HG03039 (cell line): Measurements from ENCODE around the gene TMEM9.

Experiments
- ATAC-seq: cut with Tn5 transposase; IDR thresholded peaks from one replicate; pipeline ENCODE4 v1.9.1; 2021; ENCODE audit warnings: mild to moderate bottlenecking, moderate library complexity; ENCODE audit not compliant: unreplicated experiment

TMEM9 gene

GRCh38 chr1:201131398-201131797 lies 22.9 kb downstream of the TMEM9 start:
- no peak for ATAC-seq

GRCh38 chr1:201128962-201129361 lies 25.3 kb downstream of the TMEM9 start:
- no peak for ATAC-seq

GRCh38 chr1:201128476-201128875 lies 25.8 kb downstream of the TMEM9 start:
- ATAC-seq = no peak

GRCh38 chr1:201127755-201128455 lies 26.4 kb downstream of the TMEM9 start:
- no peak for ATAC-seq

GRCh38 chr1:201126832-201127754 lies 27.2 kb downstream of the TMEM9 start, which contains the start of gene ASCL5:
Gene ASCL5, minus strand, starts transcription at chr1:201127184. Its CDS starts 11,812 bp downstream, at chr1:201115372.
- no peak for ATAC-seq

- ATAC-seq = no peak
These were observed 27.8 kb downstream of the TMEM9 start for GRCh38 chr1:201126463-201126831.

- ATAC-seq = no peak
These were observed 28.5 kb downstream of the TMEM9 start for GRCh38 chr1:201125800-201126199.

GRCh38 chr1:201125019-201125418 lies 29.3 kb downstream of the TMEM9 start:
- no peak for ATAC-seq

- no peak for ATAC-seq
These were observed 30.4 kb downstream of the TMEM9 start for GRCh38 chr1:201123866-201124265.

GRCh38 chr1:201122321-201122957 lies 31.8 kb downstream of the TMEM9 start:
- no peak for ATAC-seq

GRCh38 chr1:201119206-201120197 lies 34.8 kb downstream of the TMEM9 start:
- ATAC-seq = no peak

GRCh38 chr1:201116091-201116490 lies 38.2 kb downstream of the TMEM9 start:
- no peak for ATAC-seq

- ATAC-seq = no peak
These were observed 38.8 kb downstream of the TMEM9 start for GRCh38 chr1:201115390-201115937.

- peak; percentile 66 for ATAC-seq
These were observed 39.8 kb downstream of the TMEM9 start for GRCh38 chr1:201114245-201115131.

- no peak for ATAC-seq
These were observed 40.6 kb downstream of the TMEM9 start for GRCh38 chr1:201113451-201114244.

- ATAC-seq = no peak
These were observed 41.3 kb downstream of the TMEM9 start for GRCh38 chr1:201112926-201113325.

- ATAC-seq = no peak
These were observed 42.0 kb downstream of the TMEM9 start, which contains the start of gene CACNA1S for GRCh38 chr1:201112173-201112731. Gene CACNA1S, minus strand, starts transcription at chr1:201112426. Its CDS starts 87 bp downstream, at chr1:201112339.

GRCh38 chr1:201111672-201112071 lies 42.6 kb downstream of the TMEM9 start:
- no peak for ATAC-seq
